HT1080 (cell line): Measurements from ENCODE around the gene TPRN. TPM values are rescaled to one million over a fixed set of nuclear protein-coding genes. Genes with fewer than 3 reads are reported as not detected.

Source experiments
- DNase-seq: peaks from one replicate; pipeline ENCODE4 v3.0.0-alpha.2; 2015; ENCODE audit warnings: low read depth
- total RNA-seq: library from RNA; depleted of rRNA; stranded (reverse); fragments of >200 nt; shearing (Covaris generic); gene quantifications from 2 replicates; pipeline ENCODE4 v1.2.3, GENCODE V29; 2014

The TPRN gene
- total RNA-seq, 1 experiment from 2014 or later = 13.6 TPM

DNA sequence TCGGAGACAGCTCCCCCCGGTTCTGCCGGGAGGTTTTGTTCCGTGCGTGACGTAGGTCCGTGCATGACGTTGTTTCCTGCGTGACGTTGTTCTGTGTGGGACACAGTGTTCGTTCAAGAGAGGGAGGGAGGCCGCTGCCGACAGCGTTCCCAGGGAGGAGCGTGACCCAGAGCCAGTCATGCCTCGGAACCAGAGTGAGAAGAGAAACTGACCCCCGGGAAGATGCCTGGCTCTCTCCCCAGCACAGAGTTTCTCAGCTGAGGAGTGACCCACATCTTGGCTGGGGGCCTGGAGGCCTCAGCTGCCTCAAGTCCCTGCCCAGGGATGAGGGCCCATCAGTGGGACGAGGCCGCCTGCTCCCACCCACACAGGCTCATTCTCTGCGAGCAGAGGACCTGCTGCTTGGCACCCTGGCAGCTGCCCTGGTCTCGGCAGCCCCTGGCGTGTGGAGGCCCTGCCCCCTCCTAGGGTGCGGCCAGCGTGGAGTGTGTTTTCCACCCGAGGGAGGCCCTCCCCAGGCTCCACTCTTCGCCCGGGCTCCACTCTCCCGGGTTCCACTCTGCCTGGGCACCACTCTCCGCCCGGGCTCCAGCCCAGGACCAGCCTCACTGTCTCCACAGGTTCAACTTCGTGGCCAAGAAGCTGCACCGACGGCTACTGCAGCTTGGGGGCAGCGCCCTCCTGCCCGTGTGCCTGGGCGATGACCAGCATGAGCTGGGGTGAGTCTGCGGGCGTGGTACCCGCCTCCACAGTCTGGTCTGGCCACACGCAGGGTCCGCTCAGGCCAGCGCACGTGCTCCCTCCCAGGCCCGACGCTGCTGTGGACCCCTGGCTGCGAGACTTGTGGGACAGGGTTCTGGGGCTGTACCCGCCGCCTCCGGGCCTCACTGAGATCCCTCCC, 12.9 kb upstream of the TPRN start:
- DNase-seq = no peak

DNA sequence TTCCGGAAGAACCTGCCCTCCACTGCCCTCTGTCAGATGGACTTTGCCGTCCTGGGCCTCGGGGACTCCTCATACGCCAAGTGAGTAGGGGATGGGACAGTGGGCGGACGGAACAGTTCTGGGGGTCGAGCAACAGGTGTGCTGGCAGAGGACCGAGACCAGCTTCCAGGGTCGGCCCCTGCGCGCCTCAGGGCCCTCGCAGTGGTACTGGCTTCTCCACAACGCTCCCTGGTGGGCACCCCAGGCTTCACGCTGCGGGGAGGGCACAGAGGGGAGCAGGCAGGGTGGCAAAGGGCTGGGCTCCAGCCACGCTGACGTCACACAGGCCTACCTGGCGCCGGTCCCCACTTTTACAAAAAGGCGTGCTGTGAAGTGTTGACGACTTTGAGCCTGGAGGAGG, 12.0 kb upstream of the TPRN start:
- no peak for DNase-seq

DNA sequence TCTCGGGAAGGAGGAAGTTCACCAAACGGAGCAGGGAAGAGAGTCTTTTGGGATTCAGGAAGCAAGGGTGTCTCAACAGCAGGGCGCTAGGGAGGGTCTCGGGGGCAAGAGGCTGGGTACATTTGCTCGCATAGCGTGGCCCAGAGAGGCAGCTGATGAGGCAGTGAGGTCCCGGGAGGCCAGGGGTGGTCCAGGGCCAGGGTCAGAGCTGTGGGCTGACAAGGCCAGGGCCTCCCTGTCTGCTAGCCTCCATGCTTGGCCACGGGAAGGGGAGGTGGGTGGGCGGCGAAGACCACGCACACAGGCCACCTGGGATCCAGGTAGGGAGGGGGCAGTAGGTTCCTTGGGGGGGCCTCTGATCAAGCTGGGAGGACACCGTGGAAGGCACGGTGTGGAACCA, 11.0 kb upstream of the TPRN start:
- DNase-seq = no peak

DNA sequence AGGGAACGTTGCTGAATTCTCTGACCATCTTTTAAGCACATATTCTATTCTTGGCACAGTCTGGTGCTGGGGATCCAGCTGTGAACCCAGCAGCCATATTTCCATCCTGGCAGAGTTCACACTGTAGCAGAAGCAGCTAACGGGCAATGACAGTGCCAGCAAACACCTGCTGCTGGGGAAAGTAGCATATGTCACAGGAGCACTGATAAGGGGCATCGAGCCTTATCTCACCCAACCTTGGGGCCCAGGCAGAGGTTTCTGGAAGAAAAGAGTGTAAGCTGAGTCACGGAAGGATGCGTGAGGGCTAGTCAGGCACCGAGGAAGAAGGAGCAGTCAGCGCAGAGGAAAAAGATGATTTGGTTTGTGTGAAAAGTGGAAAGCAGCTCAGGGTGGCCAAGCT, 6.1 kb upstream of the TPRN start:
- DNase-seq = no peak

DNA sequence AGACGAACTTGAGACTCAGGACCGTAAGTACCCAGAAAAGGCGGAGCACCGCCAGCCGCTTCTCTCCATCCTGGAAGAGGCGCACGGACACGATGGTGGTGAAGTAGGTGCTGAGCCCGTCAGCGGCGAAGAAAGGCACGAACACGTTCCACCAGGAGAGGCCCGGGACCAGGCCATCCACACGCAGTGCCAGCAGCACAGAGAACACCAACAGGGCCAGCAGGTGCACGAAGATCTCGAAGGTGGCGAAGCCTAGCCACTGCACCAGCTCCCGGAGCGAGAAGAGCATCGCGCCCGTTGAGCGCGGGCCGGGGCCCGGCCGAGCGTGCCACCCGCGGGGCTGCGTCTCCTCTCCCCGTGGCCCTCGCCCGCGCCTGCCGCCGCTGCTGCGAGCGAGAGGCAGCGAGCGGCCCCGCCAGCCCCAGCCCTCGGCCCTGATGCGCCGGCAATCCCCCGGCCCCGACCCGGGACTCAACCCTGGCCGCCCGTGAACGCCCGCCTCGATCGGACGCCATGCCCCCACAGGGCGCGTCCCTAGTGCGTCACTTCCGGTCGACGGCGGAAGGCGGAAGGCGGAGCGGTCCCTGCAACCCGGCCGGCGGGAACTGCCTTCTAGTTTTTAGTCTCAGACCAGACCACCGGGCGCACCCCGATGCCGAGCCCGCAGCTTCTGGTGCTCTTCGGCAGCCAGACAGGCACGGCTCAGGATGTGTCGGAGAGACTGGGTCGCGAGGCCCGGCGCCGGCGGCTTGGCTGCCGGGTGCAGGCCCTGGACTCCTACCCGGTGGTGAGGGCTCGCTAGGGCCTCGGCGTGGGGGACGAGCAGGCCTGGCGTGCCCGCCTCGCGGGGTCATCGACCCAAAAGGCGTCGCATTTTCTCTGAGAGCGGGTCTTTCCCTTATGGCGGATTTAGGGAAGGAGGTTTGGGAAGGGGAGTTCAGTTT, 4.9 kb upstream of the TPRN start, which contains the start of the genes NDOR1 and TMEM203:
Gene NDOR1, plus strand, starts transcription at position 575 of the 944 bp plus-strand sequence. Its CDS starts 78 bp downstream, at position 653.
Gene TMEM203, minus strand, starts transcription at position 523 of the 944 bp plus-strand sequence. Its CDS starts 234 bp downstream, at position 289.
- DNase-seq = peak; percentile 77

DNA sequence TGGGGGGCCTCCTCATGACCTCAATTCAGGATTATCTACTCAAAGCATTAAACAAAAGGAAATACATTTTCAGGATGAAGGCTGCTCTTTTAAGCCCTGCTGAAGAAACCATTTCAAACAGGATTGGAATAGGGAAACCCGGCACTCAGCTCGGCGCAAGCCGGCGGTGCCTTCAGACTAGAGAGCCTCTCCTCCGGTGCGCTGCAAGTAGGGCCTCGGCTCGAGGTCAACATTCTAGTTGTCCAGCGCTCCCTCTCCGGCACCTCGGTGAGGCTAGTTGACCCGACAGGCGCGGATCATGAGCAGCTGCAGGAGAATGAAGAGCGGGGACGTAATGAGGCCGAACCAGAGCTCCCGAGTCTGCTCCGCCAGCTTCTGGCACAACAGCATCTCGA, 4.2 kb upstream of the TPRN start:
- no peak for DNase-seq

DNA sequence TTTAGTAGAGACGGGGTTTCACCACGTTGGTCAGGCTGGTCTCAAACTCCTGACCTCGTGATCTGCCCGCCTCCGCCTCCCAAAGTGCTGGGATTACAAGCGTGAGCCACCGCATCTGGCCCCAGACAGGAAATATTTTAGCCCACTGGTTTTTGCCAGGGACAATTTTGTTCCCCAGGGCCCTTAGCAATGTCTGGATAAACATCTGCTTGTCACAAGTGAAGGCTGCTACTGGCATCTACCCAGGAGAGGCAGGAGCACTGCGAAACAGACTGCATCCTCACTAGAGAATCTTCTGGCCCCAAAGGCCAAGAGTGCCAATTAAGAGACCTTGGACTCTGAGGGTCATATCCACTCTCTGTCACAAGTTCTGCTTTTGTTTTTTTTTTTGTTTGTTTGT, 2.4 kb upstream of the TPRN start:
- no peak for DNase-seq

DNA sequence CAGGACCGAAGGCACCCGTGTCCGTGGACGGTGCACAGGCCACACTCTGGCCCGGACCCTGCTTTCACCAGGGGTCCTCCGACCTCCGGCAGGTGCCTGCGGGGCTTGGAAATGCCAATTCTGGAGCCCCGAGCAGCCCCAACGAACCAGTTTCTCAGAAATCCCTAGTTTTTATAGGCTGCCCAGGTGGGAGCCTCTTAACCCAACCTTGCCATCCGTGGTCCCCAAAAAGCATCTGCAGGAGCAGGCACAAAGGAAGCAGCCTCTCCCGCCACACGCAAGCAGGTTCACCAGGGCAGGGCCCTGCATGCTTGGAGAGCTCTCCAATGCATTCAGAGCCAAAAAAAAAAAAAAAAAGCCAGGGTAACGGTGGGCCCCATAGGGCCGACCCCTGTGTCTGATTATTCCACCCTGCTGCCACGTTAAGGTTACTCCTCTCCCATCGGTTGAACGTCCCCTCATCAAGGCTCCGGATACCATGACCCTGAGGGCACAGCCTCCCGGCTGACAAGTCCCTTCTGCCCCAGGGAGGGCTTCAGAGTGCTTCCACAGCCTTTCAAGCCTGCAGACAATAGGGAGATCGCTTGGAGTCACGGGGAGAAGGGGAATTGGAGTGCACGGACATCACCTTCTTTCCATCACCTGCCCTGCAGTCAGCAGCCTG, 796 bp upstream of the TPRN start:
- DNase-seq = no peak

DNA sequence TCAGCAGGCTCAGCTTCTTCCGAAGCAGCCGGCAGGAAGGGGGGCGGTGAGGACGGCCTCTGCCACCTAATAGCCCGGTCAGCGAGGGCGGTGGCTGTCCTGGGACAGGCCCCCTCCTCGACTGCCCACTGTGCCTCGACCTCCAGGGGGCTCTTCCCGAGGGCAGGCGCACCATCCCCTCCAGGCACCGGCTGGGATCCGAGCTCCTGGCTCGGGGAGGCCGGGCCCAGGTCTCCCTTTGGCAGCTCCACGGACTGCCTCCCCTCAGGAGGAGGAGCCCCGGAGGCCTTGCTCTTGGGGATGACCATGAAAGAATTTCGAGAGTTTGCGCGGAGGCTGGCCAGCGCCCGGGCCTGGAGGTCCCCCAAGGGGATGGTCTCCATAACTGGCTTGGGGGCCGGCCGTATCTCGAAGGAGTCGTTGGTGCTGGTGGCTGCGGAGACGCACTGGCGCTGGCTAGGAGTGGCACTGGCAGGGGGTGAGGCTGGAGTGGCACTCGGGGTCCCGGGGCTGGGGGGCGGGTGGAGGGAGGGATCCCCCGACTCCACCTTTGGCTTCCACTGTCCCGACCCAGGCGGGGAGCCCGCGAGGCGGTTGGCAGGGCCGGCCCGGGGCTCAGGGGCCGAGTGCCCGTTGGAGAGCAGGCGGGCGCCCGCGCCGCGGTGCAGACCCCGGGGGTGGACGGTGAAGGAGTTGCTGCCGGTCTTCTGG, 975 bp downstream of the TPRN start:
- no peak for DNase-seq

DNA sequence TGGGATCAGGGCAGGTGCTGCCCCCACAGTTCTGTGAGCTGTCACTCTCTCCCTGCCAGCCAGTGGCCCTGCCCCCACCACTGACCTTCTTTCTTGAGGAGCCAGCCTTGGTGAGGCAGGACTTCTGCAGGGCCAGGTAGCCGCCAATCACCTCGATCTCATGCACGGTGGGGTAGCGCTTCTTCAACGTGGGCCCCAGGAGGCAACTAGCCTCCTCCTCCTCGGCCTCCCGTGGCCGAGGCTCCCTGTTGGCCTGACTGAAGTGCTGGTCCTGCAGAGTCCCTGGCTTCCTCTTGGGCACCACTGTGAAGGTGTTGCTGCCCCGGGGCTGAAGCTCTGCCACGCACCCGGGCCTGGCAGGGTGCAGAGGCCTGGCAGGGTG, 1.6 kb downstream of the TPRN start:
- DNase-seq = no peak

DNA sequence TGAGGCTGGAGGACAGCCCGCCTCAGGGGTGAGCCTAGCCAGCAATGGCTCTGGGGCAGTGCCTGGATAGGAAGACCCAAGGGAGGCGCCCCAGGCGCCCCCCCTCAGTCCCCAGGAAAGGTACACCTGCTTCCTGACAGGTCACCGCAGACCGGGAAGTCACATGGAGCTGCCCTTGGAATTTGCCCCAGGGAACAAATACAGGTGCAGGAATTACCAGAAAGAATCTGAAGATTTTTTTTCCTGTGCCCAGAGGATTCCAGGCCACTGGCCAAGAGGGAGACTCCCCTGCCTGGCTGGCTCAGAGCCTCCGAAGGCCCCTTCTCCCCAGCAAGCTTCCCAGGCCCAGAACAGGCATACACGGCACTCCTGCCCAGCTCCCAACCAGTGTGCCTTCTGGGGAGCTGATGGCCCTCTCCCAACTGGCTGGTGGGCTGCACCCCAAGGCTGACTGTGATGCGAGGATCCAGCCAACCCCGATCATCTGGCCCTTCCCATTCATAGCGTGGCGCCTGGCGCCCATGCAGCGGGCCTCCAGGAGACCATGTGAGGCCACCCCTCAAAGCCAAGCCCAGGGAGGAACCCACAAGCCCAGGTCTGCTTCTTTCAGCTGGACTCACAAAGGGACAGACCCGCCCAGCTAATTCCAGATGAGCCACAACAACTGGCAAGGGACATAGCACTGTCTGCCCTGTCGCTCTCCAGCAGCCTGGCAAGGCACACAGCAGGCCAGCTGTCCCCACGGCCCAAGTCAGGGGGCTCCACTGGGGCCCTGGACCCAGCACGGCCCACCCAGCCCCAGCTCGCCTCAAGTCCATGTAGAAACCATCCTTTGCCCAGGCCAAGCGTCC, 2.3 kb downstream of the TPRN start:
- DNase-seq = no peak

DNA sequence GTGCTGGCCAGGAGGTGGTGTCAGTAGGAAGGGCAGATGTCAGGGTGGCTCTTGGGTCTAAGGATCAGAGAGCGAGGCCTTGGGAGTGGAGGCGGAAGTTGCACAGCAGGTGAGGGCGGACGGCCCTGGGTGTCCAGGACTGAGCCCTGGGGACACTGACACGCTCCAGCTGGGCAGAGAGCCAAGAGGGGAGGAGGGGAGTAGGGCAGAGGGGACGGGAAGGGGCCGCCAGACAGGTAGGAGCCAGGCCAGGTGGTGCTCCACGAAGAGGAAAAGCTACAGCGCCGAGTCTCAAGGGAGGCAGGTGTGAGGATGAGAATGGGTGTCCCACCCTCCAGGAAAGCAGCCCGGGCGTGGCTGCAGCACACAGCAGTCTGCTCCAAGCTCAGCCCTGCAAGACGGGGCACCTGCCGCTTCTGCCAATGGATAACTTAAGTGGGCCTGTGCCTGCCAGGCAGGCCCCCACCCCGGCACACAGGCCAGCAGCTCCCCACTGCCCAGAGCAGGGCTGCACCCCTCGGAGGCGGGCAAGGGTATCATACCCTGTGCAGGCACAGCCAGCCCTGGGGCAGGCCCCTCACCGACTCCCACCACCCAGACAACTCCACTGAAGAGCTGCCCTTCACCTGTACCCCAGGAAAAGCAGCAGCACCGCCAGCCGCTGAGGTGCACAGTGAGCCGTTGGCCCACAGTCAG, 4.9 kb downstream of the TPRN start:
- DNase-seq = no peak

DNA sequence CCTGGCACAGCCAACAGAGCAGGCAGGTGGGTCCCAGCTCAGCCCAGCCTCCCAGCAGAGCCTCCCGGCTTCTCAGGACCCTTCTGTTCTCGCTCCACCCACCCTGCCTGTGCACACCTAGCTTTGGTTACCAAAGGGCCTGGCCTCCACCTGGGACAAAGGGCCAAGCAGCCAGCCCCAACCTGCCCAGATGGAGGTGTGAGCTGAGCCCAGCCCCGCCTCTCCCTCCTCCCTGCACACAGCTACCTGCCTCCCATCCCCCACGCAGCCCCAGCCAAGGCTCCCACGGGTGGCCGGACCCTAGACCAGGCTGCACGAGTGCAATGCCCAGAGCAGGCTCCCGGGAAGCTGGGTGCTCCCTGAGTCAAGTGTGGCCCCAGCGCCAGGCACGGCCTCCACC, 5.6 kb downstream of the TPRN start:
- no peak for DNase-seq

DNA sequence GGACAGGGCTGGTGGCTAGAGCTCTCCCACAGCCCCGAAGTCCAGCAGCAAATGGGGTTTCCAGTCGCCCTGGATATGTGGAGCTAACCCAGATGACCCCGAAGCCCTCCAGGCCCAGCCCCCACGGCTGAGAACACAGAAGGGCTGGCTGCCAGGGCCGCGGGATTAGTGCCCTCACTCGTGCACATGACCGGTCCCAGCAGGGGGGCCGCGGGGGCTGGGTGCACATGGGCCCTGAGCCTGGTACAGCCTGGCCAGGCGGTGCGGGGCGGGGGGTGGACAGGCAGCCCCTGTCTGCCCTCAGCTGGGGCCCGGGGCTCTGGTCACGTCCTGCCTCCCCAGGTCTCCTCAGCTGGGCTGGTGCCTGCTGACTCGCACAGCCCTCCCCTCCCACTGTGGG, 6.2 kb downstream of the TPRN start:
- no peak for DNase-seq

DNA sequence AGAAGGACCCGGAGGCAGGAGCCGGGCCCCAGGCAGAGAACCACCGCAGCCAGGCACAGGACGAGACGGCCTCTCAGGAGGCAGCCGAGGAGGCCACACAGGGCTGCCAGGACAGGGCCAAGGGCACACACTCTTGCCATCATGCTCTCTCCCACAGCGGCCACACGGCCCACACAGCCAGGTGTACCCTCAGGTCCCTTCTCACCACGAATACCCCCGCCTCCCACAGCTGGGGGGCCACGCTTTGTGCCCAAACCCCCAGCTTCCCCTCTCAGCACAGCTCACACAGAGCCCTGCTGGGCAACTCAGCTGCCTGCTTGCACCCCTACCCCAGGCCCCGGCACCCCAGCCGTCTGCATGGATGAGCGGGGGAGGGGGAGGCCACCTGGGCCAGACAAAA, 6.8 kb downstream of the TPRN start:
- no peak for DNase-seq

DNA sequence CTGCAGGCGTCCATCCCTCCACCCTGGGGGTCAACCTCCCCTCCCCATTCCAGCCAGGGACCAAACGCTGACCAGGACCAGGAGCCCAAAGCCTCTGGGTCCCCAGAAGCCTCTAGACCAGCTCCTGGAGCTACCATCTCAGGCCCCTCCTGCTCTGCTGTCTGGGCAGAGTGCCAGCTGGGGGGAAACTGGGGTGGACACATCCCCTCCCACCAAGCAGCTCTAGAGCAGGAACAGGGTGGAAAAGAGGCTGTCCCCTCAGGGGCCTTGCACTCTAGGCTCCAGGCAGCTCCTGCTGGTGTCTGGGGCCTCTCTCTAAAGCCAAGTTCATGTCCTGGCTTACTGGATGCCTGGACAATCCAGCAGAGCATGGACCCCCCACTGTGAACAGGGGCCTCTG, 7.7 kb downstream of the TPRN start:
- DNase-seq = no peak

DNA sequence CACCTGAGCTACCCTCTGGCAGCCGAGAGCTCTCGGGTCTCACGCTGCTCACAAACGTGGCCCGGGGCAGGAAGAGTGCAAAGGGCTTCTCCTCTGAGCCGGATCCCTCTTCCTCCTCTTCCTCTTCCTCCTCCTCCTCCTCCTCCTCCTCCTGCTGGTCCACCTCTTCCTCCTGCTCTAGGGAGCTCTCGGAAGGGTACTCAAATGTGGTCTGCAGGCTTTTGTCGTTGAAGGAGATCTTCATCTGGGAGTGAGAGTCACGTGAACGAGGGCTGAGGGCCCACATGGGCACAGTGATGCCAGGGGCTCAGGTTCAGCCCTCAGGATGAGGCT, 8.1 kb downstream of the TPRN start:
- no peak for DNase-seq

DNA sequence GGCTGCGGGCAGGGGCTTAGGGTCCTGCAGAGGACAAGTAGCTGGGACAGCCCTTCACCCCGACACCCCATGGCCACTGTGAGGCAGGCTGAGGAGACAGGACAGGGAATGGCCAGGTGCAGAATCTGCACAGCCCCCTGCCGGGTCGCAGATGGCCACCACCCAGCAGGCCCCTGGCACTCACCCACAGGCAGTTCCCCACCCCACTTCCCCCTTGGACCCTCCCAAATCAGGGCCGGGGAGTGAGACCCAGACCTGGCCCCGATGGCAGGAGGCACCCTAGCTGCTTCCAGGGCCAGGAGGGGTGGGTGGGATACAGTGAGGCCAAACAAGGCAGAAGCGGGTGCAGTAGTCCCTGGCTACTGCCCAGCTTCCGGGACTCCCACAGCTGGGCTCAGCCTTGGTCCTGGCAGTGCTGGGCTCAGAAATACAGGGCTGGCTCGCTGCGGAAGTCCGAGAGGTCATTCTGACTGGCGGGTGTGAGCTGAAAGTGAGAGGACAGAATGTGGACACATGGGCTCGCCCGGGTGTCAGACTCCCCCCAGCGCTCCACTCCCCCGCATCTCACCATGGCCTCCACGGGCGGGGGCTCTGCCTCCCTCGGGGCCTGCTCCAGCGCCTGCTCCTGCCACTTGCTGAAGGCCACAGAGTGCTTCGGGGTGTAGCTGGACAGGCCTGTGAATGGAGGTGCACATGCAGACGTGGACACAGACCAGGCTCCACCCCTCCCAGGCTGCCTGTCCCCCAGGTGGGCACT, 8.7 kb downstream of the TPRN start:
- no peak for DNase-seq

DNA sequence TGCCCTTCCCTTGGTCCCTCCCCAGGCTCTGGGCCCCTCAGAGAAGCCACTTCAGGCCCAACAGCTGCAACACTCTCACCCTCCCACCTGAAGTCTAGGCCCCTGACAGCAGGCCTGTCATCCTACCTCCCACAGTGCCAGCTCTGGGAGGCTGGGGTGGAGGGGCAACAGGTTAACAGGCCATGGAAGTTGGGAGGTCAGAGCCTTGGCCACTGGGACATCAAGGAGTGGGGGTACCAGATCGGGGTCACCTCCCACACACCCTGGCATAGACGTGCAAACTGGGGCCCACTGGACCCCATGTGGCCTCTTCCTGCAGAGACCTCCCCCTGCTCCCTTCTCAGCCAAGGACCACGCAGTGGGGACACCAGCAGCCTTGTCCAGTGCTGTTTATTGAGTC, 9.3 kb downstream of the TPRN start:
- DNase-seq = no peak
